Liver (tissue), 3 donors: ENCODE measurements around the gene PEAK1.

Source experiments
- ATF3 ChIP-seq: IDR thresholded peaks from 2 replicates; pipeline ENCODE4 v1.6.1; 2016; ENCODE audit warnings: antibody characterized with exemption
- EGR1 ChIP-seq, 2 donors: IDR thresholded peaks; 2 replicates each; pipeline ENCODE4 v1.6.1; 2016 to 2018; ENCODE audit warnings: antibody characterized with exemption in 2 of 2, low read depth in 2 of 2
- FOXA1 ChIP-seq: IDR thresholded peaks from 2 replicates; pipeline ENCODE4 v1.6.1; 2016; ENCODE audit warnings: antibody characterized with exemption
- GABPA ChIP-seq, 2 donors: IDR thresholded peaks in 1 of 2; conservative IDR thresholded peaks in 1 of 2; 2 replicates each; pipeline ENCODE4 v1.6.1; 2016; ENCODE audit warnings: antibody characterized with exemption in 2 of 2, mild to moderate bottlenecking in 1 of 2, moderate library complexity in 1 of 2
- MAX ChIP-seq: IDR thresholded peaks from 2 replicates; pipeline ENCODE4 v1.6.1; 2016; ENCODE audit warnings: antibody characterized with exemption
- NR2F2 ChIP-seq: IDR thresholded peaks from 2 replicates; pipeline ENCODE4 v1.6.1; 2016; ENCODE audit warnings: antibody characterized with exemption
- RAD21 ChIP-seq, 2 donors: IDR thresholded peaks; 2 replicates each; pipeline ENCODE4 v1.6.1; 2016; ENCODE audit warnings: antibody characterized with exemption in 2 of 2, mild to moderate bottlenecking in 2 of 2
- RXRA ChIP-seq, 2 donors: IDR thresholded peaks; 2 replicates each; pipeline ENCODE4 v1.6.1; 2017 to 2018; ENCODE audit warnings: antibody characterized with exemption in 2 of 2, mild to moderate bottlenecking in 1 of 2
- SP1 ChIP-seq: IDR thresholded peaks from 2 replicates; pipeline ENCODE4 v1.6.1; 2018; ENCODE audit warnings: antibody characterized with exemption, mild to moderate bottlenecking
- TAF1 ChIP-seq: conservative IDR thresholded peaks from 2 replicates; pipeline ENCODE4 v1.6.1; 2016; ENCODE audit warnings: antibody characterized with exemption, mild to moderate bottlenecking
- YY1 ChIP-seq: IDR thresholded peaks from 2 replicates; pipeline ENCODE4 v1.6.1; 2016; ENCODE audit warnings: antibody characterized with exemption, mild to moderate bottlenecking
- ZBTB33 ChIP-seq: IDR thresholded peaks from 2 replicates; pipeline ENCODE4 v1.6.1; 2016; ENCODE audit warnings: antibody characterized with exemption
- TF ChIP-seq, protein P1 (sequence below): fragments of 150-350 bp; IDR thresholded peaks from 2 replicates; pipeline ENCODE4 v1.5.1; 2017; ENCODE audit warnings: improper control_type of control experiment, low read depth, low read length; ENCODE audit not compliant: missing input control
- TF ChIP-seq, protein P2 (sequence below): IDR thresholded peaks from 2 replicates; pipeline ENCODE4 v1.6.1; 2016; ENCODE audit warnings: antibody characterized with exemption, mild to moderate bottlenecking
- donor health status: healthy.
- donor health status: healthy.

DNA sequence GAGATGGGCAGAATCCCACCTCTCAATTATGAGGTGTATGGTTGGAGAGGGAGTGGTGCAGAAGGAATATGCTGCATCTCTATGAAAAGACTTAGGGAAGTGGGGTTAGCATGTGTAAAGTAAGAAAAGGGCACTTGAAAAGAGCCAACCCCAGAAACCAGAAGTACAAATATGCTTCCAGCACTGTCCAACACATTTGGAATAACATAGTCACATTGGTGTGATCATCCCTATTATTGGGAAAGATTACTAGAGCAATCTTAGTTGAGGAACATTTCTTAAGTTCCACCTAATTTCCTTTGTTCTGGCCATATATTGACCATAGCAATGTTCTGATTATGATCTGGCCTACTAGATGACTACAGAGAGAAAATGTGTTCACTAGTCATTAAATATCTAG, 35.0 kb upstream of the PEAK1 start:
- TF ChIP-seq, protein P1, sequence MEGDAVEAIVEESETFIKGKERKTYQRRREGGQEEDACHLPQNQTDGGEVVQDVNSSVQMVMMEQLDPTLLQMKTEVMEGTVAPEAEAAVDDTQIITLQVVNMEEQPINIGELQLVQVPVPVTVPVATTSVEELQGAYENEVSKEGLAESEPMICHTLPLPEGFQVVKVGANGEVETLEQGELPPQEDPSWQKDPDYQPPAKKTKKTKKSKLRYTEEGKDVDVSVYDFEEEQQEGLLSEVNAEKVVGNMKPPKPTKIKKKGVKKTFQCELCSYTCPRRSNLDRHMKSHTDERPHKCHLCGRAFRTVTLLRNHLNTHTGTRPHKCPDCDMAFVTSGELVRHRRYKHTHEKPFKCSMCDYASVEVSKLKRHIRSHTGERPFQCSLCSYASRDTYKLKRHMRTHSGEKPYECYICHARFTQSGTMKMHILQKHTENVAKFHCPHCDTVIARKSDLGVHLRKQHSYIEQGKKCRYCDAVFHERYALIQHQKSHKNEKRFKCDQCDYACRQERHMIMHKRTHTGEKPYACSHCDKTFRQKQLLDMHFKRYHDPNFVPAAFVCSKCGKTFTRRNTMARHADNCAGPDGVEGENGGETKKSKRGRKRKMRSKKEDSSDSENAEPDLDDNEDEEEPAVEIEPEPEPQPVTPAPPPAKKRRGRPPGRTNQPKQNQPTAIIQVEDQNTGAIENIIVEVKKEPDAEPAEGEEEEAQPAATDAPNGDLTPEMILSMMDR = no peak
- no peak for TF ChIP-seq RAD21 (IDR thresholded peaks at IDR 0.05)
- TF ChIP-seq EGR1 (IDR thresholded peaks at IDR 0.05; ENCODE audit: low read depth in 2 of 2) = no peak
- no peak for TF ChIP-seq NR2F2
- no peak for TF ChIP-seq MAX
- no peak for TF ChIP-seq TAF1
- TF ChIP-seq, protein P2, sequence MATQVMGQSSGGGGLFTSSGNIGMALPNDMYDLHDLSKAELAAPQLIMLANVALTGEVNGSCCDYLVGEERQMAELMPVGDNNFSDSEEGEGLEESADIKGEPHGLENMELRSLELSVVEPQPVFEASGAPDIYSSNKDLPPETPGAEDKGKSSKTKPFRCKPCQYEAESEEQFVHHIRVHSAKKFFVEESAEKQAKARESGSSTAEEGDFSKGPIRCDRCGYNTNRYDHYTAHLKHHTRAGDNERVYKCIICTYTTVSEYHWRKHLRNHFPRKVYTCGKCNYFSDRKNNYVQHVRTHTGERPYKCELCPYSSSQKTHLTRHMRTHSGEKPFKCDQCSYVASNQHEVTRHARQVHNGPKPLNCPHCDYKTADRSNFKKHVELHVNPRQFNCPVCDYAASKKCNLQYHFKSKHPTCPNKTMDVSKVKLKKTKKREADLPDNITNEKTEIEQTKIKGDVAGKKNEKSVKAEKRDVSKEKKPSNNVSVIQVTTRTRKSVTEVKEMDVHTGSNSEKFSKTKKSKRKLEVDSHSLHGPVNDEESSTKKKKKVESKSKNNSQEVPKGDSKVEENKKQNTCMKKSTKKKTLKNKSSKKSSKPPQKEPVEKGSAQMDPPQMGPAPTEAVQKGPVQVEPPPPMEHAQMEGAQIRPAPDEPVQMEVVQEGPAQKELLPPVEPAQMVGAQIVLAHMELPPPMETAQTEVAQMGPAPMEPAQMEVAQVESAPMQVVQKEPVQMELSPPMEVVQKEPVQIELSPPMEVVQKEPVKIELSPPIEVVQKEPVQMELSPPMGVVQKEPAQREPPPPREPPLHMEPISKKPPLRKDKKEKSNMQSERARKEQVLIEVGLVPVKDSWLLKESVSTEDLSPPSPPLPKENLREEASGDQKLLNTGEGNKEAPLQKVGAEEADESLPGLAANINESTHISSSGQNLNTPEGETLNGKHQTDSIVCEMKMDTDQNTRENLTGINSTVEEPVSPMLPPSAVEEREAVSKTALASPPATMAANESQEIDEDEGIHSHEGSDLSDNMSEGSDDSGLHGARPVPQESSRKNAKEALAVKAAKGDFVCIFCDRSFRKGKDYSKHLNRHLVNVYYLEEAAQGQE = no peak
- no peak for TF ChIP-seq RXRA (IDR thresholded peaks at IDR 0.05)
- no peak for TF ChIP-seq GABPA (IDR thresholded peaks at IDR 0.05 in 1 of 2, conservative IDR thresholded peaks at IDR 0.05 in 1 of 2)
- no peak for TF ChIP-seq SP1
- TF ChIP-seq FOXA1 = no peak
- TF ChIP-seq YY1 = no peak
- TF ChIP-seq ATF3 = no peak
- TF ChIP-seq ZBTB33 = no peak
